GM12891 (cell line): ENCODE results near the gene LILRB3.
"Not testable (repeated sequence)": the region's sequence is repeated elsewhere in the genome, so short reads cannot be mapped to it uniquely, and the experiment has no call there.

Experiments
- DNase-seq: peaks from one replicate; pipeline ENCODE4 v3.0.0; 2011; ENCODE audit warnings: low spot score; ENCODE audit not compliant: insufficient read length
- FAIRE-seq: peaks from 2 replicates; lab custom pipeline; 2011; peaks lifted over from hg19 to GRCh38; lab: Jason Lieb, UNC
- PAX5 ChIP-seq: IDR thresholded peaks from 2 replicates; pipeline ENCODE4 v1.6.1; 2011; ENCODE audit warnings: low read length, moderate library complexity, mild to moderate bottlenecking; ENCODE audit not compliant: insufficient read depth, severe bottlenecking
- POLR2A ChIP-seq: IDR thresholded peaks from 2 replicates; pipeline ENCODE4 v1.6.1; 2011; ENCODE audit warnings: low read depth, low read length, control low read depth
- POLR2AphosphoS5 ChIP-seq: IDR thresholded peaks from 2 replicates; pipeline ENCODE4 v1.6.1; 2011; ENCODE audit warnings: low read depth, low read length, control low read depth
- POU2F2 ChIP-seq: IDR thresholded peaks from 2 replicates; pipeline ENCODE4 v1.6.1; 2011; ENCODE audit warnings: low read depth, mild to moderate bottlenecking, control low read depth, low read length, moderate library complexity
- SPI1 ChIP-seq: IDR thresholded peaks from 2 replicates; pipeline ENCODE4 v1.6.1; 2011; ENCODE audit warnings: low read depth, low read length, control low read depth
- TAF1 ChIP-seq: IDR thresholded peaks from 2 replicates; pipeline ENCODE4 v1.6.1; 2011; ENCODE audit warnings: low read depth, low read length, control low read depth

The LILRB3 gene

DNA sequence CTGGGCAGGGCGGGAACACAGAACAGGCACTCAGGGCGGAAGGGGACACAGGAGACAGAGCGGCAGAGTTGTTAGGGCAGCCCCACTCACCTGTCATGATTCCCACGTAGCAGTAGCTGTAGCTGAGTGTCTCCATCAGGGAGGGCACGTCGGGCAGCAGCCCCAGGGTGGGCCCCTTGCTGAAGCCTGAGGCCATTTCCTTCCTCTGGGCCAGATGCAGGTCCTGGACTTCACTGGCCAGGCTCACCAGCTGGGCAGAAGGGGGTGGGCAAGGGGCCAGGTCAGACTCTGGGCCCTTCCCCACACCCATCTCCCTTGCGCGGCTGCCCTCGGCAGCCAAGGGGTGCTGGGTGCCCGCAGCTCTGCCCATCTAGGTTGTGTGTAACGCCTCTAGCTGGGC, 39.4 kb downstream of the LILRB3 start:
- no peak for TF ChIP-seq SPI1
- no peak for TF ChIP-seq POLR2A
- no peak for TF ChIP-seq POLR2AphosphoS5
- TF ChIP-seq POU2F2: no peak
- TF ChIP-seq TAF1: no peak
- TF ChIP-seq PAX5: no peak
- FAIRE-seq: no peak
- DNase-seq: no peak

DNA sequence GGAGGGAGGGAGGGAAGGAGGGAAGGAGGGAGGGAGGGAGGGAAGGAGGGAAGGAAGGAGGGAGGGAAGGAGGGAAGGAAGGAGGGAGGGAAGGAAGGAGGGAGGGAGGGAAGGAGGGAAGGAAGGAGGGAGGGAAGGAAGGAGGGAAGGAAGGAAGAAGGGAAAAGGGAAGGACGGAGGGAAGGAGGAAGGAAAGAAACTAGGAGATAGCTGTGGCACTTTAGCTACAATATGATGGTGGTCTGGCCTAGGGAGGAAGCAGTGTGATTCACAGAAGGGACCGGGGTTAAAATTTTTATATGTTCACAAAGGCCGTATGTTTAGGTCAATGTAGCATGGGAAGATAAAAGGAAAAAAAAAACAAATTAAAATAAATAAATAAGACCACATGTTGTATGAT, 40.9 kb downstream of the LILRB3 start:
- not testable (repeated sequence) for DNase-seq, FAIRE-seq

DNA sequence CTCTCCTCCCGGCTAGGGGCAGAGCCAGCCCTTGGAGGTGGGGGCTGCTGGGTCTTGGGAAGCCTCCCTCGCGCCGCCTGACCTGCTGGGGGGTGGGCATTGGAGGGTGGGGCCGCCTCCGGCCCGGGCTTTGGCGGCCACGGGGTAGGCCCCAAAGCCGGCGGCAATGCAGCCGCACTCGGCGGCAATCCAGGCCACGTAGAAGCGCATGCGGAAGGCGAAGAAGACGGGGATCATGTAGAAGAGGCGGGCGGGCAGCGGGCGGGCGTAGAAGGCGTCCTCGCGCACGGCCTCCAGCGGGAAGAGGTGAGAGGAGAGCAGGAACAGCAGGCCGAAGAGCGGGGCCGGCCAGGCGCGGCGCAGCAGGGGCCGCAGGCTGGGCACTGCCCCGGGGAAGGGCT, 42.1 kb downstream of the LILRB3 start:
- FAIRE-seq: no peak
- TF ChIP-seq SPI1 (no peak), POLR2AphosphoS5 (no peak), POLR2A (no peak), POU2F2 (no peak), PAX5 (no peak), TAF1 (no peak)
- no peak for DNase-seq

DNA sequence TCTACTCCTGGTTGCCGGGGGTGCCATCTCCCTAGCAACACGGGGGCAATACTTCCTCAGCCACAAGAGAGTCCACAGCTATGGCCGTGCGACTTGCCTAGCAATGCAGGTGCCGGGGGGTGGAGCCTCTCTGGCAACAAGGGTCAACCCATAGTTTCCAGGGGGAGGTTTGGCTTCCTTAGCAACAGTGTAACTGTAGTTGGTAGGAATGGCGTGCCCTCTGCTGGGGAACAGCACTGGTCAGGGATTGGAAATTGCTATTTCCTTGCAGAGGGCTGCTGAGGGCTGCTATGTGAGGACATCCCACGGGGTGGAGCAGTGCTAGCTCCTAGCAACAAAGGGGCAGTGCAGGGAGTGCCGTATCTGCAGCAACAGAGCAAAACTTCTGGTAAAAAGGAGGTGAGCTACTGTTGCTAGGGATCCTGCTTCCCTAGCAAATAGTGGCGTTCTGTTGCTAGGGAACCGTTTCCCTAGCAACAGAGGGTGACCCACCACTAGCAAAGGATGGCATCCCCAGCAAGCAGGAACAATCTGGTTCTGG, 42.8 kb downstream of the LILRB3 start:
- FAIRE-seq (no peak), DNase-seq (no peak)
- TF ChIP-seq TAF1 (no peak), PAX5 (no peak), SPI1 (no peak), POLR2AphosphoS5 (no peak), POU2F2 (no peak), POLR2A (no peak)

DNA sequence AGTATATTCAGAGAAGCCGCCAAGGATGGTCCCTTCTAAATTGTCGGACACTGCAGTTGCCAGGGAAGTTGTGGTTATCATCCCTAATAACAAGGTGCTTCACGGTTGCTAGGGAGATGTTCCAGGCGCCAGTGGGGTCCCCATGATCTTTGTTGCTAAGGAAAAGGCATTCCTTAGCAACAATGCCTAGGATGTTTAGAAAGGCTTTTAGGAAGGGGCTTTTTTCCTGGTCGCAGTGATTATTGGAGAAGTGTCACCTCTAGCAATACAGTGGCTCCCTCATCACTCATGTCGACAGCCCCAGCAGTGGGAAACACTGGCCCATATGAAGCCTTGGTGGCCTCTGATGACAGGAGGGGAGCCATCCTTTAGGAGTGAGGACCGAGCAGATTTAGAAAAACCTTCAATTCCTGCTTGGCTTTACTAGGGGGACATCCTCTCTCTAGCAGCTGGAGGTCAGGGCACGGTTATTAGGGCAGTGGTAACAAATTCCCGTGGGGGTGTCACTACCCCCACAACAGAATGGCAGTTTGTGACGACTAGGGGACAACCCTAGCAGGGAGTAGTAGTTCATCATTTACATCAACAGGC, 43.5 kb downstream of the LILRB3 start:
- no peak for FAIRE-seq
- no peak for DNase-seq
- TF ChIP-seq POU2F2 (no peak), TAF1 (no peak), POLR2AphosphoS5 (no peak), PAX5 (no peak), SPI1 (no peak)

DNA sequence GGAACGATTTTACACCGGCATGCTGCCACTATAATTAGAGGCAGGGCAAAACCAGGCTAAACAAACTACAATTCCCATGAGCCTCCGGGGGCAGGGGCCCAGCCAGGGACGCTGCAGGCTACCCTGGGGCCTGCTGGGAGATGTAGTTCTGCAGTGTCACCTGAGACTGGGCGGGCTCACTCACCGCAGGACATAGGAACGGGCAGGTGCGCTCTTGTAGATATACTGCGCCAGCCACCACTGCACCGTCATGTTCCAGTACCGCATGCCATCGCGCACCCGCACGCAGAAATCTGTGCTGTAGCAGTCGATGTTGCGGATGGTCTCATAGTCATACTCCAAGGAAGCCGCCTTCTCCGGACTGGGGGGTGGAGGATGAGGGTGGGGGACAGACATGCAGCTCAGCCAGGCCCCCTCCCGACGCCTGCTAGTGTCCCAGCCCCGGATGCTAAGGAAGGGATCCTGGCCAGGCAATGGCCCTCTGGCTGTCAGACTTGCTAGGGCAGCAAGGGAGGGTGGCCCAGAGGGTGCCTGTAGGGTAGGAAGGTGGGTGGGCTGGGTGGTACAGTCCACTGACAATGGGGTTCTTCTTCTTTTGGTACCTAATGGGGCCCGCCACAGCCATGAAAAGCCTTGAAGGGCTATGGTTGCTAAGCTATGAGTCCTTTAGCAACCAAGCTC, 44.1 kb downstream of the LILRB3 start:
- FAIRE-seq (no peak), DNase-seq (no peak)
- TF ChIP-seq POLR2A (no peak), POU2F2 (no peak), PAX5 (no peak), SPI1 (no peak), TAF1 (no peak), POLR2AphosphoS5 (no peak)

DNA sequence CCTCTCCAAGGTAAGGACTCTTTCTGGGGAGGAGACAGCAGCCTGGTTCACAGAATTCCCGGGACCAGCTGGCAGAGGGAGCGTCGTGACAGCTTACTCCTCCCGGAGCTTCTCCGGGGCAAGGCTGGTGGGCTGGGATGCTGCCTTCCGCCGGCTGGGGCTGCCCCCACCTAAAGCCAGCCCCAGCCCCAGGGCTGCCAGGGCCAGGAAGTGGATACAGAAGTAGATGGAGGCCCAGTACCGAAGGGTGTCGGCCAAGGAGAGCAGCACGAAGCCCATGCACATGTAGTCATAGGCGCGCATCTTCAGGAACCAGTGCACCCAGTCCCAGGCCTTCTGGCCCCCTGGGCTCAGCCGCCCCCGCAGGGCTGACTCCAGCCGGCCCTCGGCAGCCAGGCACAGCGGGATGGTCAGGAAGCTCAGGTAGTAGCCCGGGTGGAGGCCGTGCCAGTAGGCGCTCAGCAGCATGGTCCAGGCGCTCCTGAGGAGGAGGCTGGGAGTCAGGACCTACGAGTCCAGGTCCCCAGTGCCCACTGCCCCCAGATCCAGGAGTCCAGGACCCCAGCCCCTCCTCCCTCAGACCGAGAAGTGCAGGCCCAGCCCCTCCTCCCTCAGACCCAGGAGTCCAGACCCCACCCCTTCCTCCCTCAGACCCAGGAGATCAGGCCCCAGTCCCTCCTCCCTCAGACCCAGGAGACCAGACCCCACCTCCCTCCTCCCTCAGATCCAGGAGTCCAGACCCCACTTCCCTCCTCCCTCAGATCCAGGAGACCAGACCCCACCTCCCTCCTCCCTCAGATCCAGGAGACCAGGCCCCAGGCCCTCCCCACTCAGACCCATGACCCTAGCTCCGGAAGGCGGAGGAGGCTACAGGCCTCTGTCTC, 48.6 kb downstream of the LILRB3 start:
- DNase-seq (no peak), FAIRE-seq (no peak)
- TF ChIP-seq PAX5: no peak
- no peak for TF ChIP-seq TAF1
- TF ChIP-seq POU2F2: no peak
- TF ChIP-seq POLR2A: no peak
- no peak for TF ChIP-seq SPI1
- no peak for TF ChIP-seq POLR2AphosphoS5

DNA sequence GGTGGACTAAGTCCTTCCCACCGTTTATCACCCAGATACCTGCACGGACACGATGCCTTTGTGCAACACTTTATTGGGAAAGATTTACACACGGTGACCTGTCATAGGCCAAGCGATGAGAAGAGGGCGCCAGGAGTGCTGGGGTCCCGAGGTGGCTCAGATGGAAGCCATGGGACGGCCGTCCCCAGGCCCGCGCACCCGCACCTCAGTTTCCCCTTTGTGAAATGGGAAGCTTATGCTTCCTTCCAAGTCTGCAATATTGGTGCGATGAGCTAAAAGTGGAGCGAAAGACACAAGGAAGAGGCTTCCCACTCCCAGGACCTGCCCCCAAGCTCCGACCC, 49.5 kb downstream of the LILRB3 start:
- no peak for DNase-seq
- FAIRE-seq: no peak
- TF ChIP-seq POLR2AphosphoS5 (no peak), PAX5 (no peak), POLR2A (no peak), POU2F2 (no peak), SPI1 (no peak), TAF1 (no peak)

DNA sequence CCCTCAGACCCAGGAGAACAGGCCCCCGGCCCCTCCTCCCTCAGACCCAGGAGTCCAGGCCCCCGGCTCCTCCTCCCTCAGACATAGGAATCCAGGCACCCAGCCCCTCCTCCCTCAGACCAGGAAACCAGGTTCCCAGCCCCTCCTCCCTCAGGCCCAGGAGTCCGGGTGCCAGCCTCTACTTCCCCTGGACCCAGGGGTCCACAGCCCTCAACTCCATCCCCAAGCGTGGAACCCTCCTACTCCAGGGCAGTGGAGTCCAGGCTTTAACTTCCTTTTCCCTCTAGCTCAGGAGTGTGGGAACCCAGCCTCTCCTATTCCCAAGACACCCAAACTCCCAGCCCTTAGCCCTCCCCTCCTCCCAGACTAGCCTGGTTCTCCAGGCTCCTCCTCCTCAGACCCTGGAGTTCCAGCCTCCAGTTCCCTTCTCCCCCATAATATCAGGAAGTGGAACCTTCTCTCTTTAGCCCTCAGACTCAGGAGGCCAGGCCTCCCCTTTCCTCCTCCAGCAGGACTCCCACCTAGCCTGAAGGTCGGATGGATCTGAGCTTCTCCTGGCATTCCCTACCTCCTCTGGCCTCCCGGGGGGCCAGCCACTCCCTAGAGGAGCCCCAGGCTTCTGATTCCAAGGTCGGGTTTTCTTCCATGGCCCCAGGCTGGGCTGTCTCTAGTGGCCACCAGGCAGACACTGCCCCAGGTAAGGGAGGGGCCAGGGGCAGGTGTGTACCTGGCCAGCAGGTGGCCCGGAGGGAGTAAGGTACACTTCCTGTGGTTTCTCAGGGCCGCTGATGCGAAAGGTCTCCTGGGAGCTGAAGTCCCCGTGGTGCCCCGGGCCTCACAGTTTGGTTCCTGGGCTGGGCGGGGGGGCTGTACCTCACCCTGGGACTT, 50.1 kb downstream of the LILRB3 start, which contains the start of gene TMC4:
Gene TMC4 (minus strand): TSS at position 690 of the 888 bp plus-strand sequence. CDS start 43 bp downstream, at position 647.
- FAIRE-seq (no peak), DNase-seq (no peak)
- 0 out of 2 replicates have a peak, but pooled peaks have one; percentile 6 for TF ChIP-seq SPI1
- TF ChIP-seq TAF1: no peak
- no peak for TF ChIP-seq PAX5

DNA sequence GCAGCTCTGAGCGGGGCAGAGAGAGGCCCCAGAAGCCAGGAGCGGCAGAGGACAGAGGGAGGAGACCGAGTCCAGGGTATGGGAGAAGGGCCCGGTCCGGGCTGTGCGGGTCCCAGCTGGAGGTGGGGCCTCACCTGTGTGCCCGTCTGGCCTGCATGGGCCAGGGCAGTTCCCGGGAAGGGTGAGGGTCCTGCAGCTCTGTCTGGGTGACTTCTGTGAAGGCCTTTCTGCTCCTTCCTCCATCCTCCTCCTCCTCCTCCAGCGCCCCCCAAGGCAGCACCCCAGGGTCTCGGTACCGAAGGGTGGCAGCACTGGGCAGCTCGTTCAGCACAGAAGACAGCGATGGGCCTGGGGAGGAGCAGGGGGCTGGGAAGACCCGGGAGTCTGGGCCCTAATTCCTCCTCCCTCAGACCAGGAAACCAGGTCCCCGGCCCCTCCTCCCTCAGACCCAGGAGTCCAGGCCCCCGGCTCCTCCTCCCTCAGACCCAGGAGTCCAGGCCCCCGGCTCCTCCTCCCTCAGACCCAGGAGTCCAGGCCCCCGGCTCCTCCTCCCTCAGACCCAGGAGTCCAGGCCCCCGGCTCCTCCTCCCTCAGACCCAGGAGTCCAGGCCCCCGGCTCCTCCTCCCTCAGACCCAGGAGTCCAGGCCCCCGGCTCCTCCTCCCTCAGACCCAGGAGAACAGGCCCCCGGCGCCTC, 50.9 kb downstream of the LILRB3 start:
- DNase-seq, FAIRE-seq: not testable (repeated sequence)
